K562 (cell line): Measurements from ENCODE around the gene LMO2. TPM values are rescaled to one million over a fixed set of nuclear protein-coding genes. Genes with fewer than 3 reads are reported as not detected.

Experiments used
- DACH1 ChIP-seq: fragments of 450-650 bp; IDR thresholded peaks from 2 replicates; pipeline ENCODE4 v1.6.1; 2018; ENCODE audit not compliant: partially characterized antibody
- FOXM1 ChIP-seq, 2 experiments: fragments of 450-650 bp in 1 of 2; sonication (generic) in 1 of 2; formaldehyde crosslinking in 1 of 2; IDR thresholded peaks; 2 replicates each; pipeline versions ENCODE4 v1.6.1 to v1.9.0; 2017 to 2022; ENCODE audit warnings: low read depth in 2 of 2, mild to moderate bottlenecking in 2 of 2, missing genetic modification reagents in 1 of 2, moderate library complexity in 1 of 2
- KDM5B ChIP-seq: fragments of 200-600 bp; sonication (generic); IDR thresholded peaks from 2 replicates; pipeline ENCODE4 v1.6.1; 2012; ENCODE audit warnings: low read depth, mild to moderate bottlenecking, moderate library complexity, low read length, control low read depth, inconsistent platforms; ENCODE audit not compliant: insufficient replicate concordance
- MEF2A ChIP-seq: IDR thresholded peaks from 2 replicates; pipeline ENCODE4 v1.6.1; 2011; ENCODE audit warnings: low read depth, mild to moderate bottlenecking, low read length, moderate library complexity; ENCODE audit not compliant: control insufficient read depth
- NFATC3 ChIP-seq: fragments of 450-650 bp; IDR thresholded peaks from 2 replicates; pipeline ENCODE4 v1.6.1; 2017; ENCODE audit warnings: mild to moderate bottlenecking
- NONO ChIP-seq, 2 experiments: fragments of 200-400 bp in 1 of 2; fragments of 450-650 bp in 1 of 2; formaldehyde crosslinking in 1 of 2; IDR thresholded peaks; 2 replicates each; pipeline ENCODE4 v1.6.1; 2017; ENCODE audit warnings: low read depth in 2 of 2, mild to moderate bottlenecking in 2 of 2, moderate library complexity in 2 of 2, low read length in 1 of 2
- RAD21 ChIP-seq, 2 experiments: fragments of 250-450 bp in 1 of 2; fragments of 450-650 bp in 1 of 2; sonication (Bioruptor Pico) in 1 of 2; formaldehyde crosslinking in 1 of 2; IDR thresholded peaks in 1 of 2; conservative IDR thresholded peaks in 1 of 2; 2 replicates each; pipeline versions ENCODE4 v1.4.0 to v1.8.0; 2020 to 2022; ENCODE audit warnings: mild to moderate bottlenecking in 2 of 2, moderate library complexity in 1 of 2
- polyA plus RNA-seq, 8 experiments: library from polyadenylated mRNA; depleted of rRNA in 4 of 8; stranded (reverse) in 5 of 8; unstranded in 3 of 8; fragments of >200 nt; fragmentation: Nextera tagmentation in 2 of 8; fragmentation: Illumina TruSeq in 1 of 8; extraction: Ambion mirVana in 2 of 8; extraction: Trizol in 1 of 8; gene quantifications; 2 replicates each; pipeline versions ENCODE4 v1.2.1 to v1.2.3, GENCODE V29; 2011 to 2014; ENCODE audit warnings: inconsistent platforms in 1 of 8, missing spikeins in 1 of 8
- total RNA-seq, 7 experiments: library from RNA; depleted of rRNA in 6 of 7; stranded (reverse); fragments of >200 nt in 6 of 7; fragmentation: Illumina TruSeq in 2 of 7; extraction: Trizol in 2 of 7; gene quantifications; 2 replicates each; pipeline versions ENCODE4 v1.2.1 to v1.2.3, GENCODE V29; 2011 to 2021; ENCODE audit warnings: low replicate concordance in 1 of 7
- TF ChIP-seq, protein P1 (sequence below): fragments of 450-650 bp; IDR thresholded peaks from 2 replicates; pipeline ENCODE4 v1.6.1; 2017; ENCODE audit warnings: antibody characterized with exemption, mild to moderate bottlenecking
- TF ChIP-seq, protein P2 (sequence below): fragments of 450-650 bp; conservative IDR thresholded peaks from 2 replicates; pipeline ENCODE4 v1.6.1; 2016; ENCODE audit warnings: missing genetic modification characterization, low read depth, mild to moderate bottlenecking, control low read depth, missing compliant biosample characterization
- TF ChIP-seq, protein P3 (sequence below): fragments of 200-800 bp; sonication (Bioruptor generic); IDR thresholded peaks from 2 replicates; pipeline ENCODE4 v1.6.1; 2016; ENCODE audit warnings: missing genetic modification characterization, missing compliant biosample characterization
- TF ChIP-seq, protein P4 (sequence below), 2 experiments: fragments of 250-450 bp in 1 of 2; fragments of 450-650 bp in 1 of 2; sonication (Bioruptor Pico) in 1 of 2; IDR thresholded peaks; 2 replicates each; pipeline versions ENCODE4 v1.6.1 to v1.8.0; 2016 to 2021; ENCODE audit warnings: mild to moderate bottlenecking in 2 of 2, moderate library complexity in 2 of 2, missing compliant biosample characterization in 1 of 2, missing genetic modification characterization in 1 of 2

The LMO2 gene
- total and polyA plus RNA-seq, 9 of the 15 experiments (the other 6 are each of a cell fraction or from before 2014, with no cell fraction given): 6.9 to 126 (median 91.5) TPM

DNA sequence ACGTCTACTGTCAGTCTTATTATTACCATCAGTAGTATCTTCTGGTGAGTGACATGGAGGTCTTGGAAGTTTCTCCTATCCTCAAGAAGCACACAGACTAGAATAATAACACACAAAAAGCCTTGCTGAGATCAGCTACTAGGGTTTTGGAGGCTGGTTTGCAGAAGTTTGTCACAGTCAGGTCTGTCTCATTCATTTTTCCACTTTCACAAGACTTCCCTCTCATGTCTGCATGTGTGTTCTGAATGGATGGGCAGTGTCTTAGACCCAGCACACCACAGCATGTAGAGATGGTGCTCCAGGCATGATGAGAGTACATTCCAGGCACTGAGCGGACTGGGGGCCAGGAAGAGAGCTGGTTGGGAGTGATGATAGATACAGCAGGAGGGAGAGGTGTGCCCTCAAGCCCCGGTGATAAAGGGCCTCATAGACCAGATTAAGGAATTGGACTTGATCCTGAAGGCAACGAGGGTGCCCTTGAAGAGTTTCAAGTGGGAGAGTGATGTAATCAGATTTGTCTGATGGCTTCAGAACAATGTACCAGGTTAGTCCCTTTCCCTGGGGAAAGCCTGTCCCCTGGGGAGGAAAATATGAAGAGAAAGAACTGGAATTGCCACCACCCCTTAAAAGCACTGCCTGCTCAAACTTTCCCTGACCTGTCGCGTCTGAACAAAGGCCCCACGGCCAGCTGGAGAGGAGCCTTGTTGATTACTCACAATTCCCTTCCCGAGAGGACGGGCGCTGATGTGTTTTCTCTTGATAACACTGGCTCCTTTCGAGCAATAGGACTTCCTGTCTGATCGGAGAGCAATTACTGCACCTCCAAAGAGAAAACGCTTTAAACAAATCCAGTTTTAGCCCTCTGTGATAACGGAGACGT is 45.1 kb upstream of the LMO2 start (continued):
- TF ChIP-seq NONO (IDR thresholded peaks at IDR 0.05; ENCODE audit: low read depth in 2 of 2, low read length in 1 of 2): no peak; a peak in 1 of 4 replicates
- TF ChIP-seq MEF2A: peak; percentile 20; the same call in 1 of the 2 replicates
- peak; percentile 83 for TF ChIP-seq DACH1
- TF ChIP-seq NFATC3: 0 out of 2 replicates have a peak, but pooled peaks have one; percentile 64
- TF ChIP-seq, protein P1, sequence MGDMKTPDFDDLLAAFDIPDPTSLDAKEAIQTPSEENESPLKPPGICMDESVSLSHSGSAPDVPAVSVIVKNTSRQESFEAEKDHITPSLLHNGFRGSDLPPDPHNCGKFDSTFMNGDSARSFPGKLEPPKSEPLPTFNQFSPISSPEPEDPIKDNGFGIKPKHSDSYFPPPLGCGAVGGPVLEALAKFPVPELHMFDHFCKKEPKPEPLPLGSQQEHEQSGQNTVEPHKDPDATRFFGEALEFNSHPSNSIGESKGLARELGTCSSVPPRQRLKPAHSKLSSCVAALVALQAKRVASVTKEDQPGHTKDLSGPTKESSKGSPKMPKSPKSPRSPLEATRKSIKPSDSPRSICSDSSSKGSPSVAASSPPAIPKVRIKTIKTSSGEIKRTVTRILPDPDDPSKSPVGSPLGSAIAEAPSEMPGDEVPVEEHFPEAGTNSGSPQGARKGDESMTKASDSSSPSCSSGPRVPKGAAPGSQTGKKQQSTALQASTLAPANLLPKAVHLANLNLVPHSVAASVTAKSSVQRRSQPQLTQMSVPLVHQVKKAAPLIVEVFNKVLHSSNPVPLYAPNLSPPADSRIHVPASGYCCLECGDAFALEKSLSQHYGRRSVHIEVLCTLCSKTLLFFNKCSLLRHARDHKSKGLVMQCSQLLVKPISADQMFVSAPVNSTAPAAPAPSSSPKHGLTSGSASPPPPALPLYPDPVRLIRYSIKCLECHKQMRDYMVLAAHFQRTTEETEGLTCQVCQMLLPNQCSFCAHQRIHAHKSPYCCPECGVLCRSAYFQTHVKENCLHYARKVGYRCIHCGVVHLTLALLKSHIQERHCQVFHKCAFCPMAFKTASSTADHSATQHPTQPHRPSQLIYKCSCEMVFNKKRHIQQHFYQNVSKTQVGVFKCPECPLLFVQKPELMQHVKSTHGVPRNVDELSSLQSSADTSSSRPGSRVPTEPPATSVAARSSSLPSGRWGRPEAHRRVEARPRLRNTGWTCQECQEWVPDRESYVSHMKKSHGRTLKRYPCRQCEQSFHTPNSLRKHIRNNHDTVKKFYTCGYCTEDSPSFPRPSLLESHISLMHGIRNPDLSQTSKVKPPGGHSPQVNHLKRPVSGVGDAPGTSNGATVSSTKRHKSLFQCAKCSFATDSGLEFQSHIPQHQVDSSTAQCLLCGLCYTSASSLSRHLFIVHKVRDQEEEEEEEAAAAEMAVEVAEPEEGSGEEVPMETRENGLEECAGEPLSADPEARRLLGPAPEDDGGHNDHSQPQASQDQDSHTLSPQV: peak; percentile 88
- TF ChIP-seq, protein P2, sequence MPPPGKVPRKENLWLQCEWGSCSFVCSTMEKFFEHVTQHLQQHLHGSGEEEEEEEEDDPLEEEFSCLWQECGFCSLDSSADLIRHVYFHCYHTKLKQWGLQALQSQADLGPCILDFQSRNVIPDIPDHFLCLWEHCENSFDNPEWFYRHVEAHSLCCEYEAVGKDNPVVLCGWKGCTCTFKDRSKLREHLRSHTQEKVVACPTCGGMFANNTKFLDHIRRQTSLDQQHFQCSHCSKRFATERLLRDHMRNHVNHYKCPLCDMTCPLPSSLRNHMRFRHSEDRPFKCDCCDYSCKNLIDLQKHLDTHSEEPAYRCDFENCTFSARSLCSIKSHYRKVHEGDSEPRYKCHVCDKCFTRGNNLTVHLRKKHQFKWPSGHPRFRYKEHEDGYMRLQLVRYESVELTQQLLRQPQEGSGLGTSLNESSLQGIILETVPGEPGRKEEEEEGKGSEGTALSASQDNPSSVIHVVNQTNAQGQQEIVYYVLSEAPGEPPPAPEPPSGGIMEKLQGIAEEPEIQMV (tag): no peak
- TF ChIP-seq RAD21 (CRISPR knock-in tag; conservative IDR thresholded peaks at IDR 0.05 in 1 of 2, IDR thresholded peaks at IDR 0.05 in 1 of 2): peak in 1 of 2 experiments; percentile 29; a peak in 2 of 4 replicates
- TF ChIP-seq, protein P3, sequence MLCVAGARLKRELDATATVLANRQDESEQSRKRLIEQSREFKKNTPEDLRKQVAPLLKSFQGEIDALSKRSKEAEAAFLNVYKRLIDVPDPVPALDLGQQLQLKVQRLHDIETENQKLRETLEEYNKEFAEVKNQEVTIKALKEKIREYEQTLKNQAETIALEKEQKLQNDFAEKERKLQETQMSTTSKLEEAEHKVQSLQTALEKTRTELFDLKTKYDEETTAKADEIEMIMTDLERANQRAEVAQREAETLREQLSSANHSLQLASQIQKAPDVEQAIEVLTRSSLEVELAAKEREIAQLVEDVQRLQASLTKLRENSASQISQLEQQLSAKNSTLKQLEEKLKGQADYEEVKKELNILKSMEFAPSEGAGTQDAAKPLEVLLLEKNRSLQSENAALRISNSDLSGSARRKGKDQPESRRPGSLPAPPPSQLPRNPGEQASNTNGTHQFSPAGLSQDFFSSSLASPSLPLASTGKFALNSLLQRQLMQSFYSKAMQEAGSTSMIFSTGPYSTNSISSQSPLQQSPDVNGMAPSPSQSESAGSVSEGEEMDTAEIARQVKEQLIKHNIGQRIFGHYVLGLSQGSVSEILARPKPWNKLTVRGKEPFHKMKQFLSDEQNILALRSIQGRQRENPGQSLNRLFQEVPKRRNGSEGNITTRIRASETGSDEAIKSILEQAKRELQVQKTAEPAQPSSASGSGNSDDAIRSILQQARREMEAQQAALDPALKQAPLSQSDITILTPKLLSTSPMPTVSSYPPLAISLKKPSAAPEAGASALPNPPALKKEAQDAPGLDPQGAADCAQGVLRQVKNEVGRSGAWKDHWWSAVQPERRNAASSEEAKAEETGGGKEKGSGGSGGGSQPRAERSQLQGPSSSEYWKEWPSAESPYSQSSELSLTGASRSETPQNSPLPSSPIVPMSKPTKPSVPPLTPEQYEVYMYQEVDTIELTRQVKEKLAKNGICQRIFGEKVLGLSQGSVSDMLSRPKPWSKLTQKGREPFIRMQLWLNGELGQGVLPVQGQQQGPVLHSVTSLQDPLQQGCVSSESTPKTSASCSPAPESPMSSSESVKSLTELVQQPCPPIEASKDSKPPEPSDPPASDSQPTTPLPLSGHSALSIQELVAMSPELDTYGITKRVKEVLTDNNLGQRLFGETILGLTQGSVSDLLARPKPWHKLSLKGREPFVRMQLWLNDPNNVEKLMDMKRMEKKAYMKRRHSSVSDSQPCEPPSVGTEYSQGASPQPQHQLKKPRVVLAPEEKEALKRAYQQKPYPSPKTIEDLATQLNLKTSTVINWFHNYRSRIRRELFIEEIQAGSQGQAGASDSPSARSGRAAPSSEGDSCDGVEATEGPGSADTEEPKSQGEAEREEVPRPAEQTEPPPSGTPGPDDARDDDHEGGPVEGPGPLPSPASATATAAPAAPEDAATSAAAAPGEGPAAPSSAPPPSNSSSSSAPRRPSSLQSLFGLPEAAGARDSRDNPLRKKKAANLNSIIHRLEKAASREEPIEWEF (CRISPR knock-in tag): 0 out of 2 replicates have a peak, but pooled peaks have one; percentile 27
- TF ChIP-seq FOXM1 (IDR thresholded peaks at IDR 0.05; ENCODE audit: low read depth): peak; percentile 49; the same call in 1 of the 2 replicates
- TF ChIP-seq FOXM1 (CRISPR knock-in tag; IDR thresholded peaks at IDR 0.05; ENCODE audit: low read depth): no peak
- peak; percentile 55 for TF ChIP-seq KDM5B
- TF ChIP-seq, protein P4, sequence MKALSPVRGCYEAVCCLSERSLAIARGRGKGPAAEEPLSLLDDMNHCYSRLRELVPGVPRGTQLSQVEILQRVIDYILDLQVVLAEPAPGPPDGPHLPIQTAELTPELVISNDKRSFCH (CRISPR knock-in tag; IDR thresholded peaks at IDR 0.05): no peak
- TF ChIP-seq, protein P4 (tag; IDR thresholded peaks at IDR 0.05): no peak
